HAP-1 (cell line): Measurements from ENCODE around the gene AMTN.
A peak's percentile ranks its signal among the peaks of the same experiment; 100 is the strongest.
"Not testable (repeated sequence)": the region's sequence is repeated elsewhere in the genome, so short reads cannot be mapped to it uniquely, and the experiment has no call there.

Experiments
- DNase-seq, 2 experiments: peaks; one replicate each; pipeline ENCODE4 v3.0.0-alpha.2; 2016 to 2020; ENCODE audit warnings: low spot score in 2 of 2
- H3K27me3 ChIP-seq: fragments of 250-450 bp; sonication (Bioruptor Pico); 2 replicates; pipeline ENCODE4 v1.5.1; 2020; ENCODE audit warnings: low read depth, mild to moderate bottlenecking, moderate library complexity
- H3K36me3 ChIP-seq: fragments of 250-450 bp; sonication (Bioruptor Pico); replicated peaks from 2 replicates; pipeline ENCODE4 v1.5.1; 2020; ENCODE audit warnings: mild to moderate bottlenecking
- H3K4me1 ChIP-seq: fragments of 250-450 bp; sonication (Bioruptor Pico); 2 replicates; pipeline ENCODE4 v1.5.1; 2020; ENCODE audit warnings: mild to moderate bottlenecking
- H3K4me3 ChIP-seq: fragments of 250-450 bp; sonication (Bioruptor Pico); 2 replicates; pipeline ENCODE4 v1.5.1; 2020; ENCODE audit warnings: mild to moderate bottlenecking, moderate library complexity
- H3K9me3 ChIP-seq: fragments of 250-450 bp; sonication (Bioruptor Pico); 2 replicates; pipeline ENCODE4 v1.5.1; 2020; ENCODE audit warnings: mild to moderate bottlenecking, moderate library complexity
- in situ Hi-C: fragments of 300-500 bp; cut with MboI; formaldehyde crosslinking; loops from 3 replicates; pipeline ENCODE4 v1.14.3; 2020; ENCODE audit warnings: low sequenced_read_pairs, inconsistent platforms, mixed read lengths

AMTN gene

GRCh38 chr4:70531981-70532380, 13.6 kb downstream of the AMTN start:
- no peak for DNase-seq
- no peaks in the 10 kb centered on the region for H3K4me1 ChIP-seq
- H3K9me3 ChIP-seq: no peaks in the 10 kb centered on the region
- in situ Hi-C loops: loop anchor here (25.0 kb wide), 1 partner anchor 645 kb away; no protein-coding TSS in a partner anchor
- H3K4me3 ChIP-seq: no peak overlapping the region
- H3K36me3 ChIP-seq: no peaks in the 10 kb centered on the region
- H3K27me3 ChIP-seq: no peaks in the 10 kb centered on the region

- H3K27me3 ChIP-seq: no peaks in the 10 kb centered on the region
- in situ Hi-C loops: loop anchor here (25.0 kb wide), 1 partner anchor 646 kb away; no protein-coding TSS in a partner anchor
- H3K4me1 ChIP-seq: no peaks in the 10 kb centered on the region
- no peaks in the 10 kb centered on the region for H3K9me3 ChIP-seq
- H3K36me3 ChIP-seq: no peaks in the 10 kb centered on the region
- DNase-seq: no peak
- H3K4me3 ChIP-seq: no peak overlapping the region
Observed at GRCh38 chr4:70533211-70533610, 14.8 kb downstream of the AMTN start.

- Histone ChIP-seq H3K9me3 (no peaks in the 10 kb centered on the region), H3K27me3 (no peaks in the 10 kb centered on the region), H3K4me3 (no peak overlapping the region), H3K36me3 (no peaks in the 10 kb centered on the region), H3K4me1 (no peaks in the 10 kb centered on the region)
- in situ Hi-C loops: loop anchor here (25.0 kb wide), 1 partner anchor 646 kb away; no protein-coding TSS in a partner anchor
- DNase-seq: no peak
Observed at GRCh38 chr4:70533791-70534190, 15.4 kb downstream of the AMTN start.

GRCh38 chr4:70534886-70535285, 16.5 kb downstream of the AMTN start:
- H3K27me3 ChIP-seq, DNase-seq, H3K36me3 ChIP-seq, H3K4me1 ChIP-seq, H3K9me3 ChIP-seq, H3K4me3 ChIP-seq: not testable (repeated sequence)
- in situ Hi-C loops: loop anchor here (25.0 kb wide), 1 partner anchor 648 kb away; no protein-coding TSS in a partner anchor

- no peak overlapping the region for H3K4me3 ChIP-seq
- in situ Hi-C loops: loop anchor here (25.0 kb wide), 1 partner anchor 652 kb away; no protein-coding TSS in a partner anchor
Observed at GRCh38 chr4:70538869-70539268, 20.5 kb downstream of the AMTN start.

GRCh38 chr4:70544279-70544868, 26.0 kb downstream of the AMTN start:
- H3K27me3 ChIP-seq: no peaks in the 10 kb centered on the region
- H3K9me3 ChIP-seq: no peaks in the 10 kb centered on the region
- H3K36me3 ChIP-seq: no peaks in the 10 kb centered on the region
- DNase-seq: no peak
- in situ Hi-C loops: loop anchor here (25.0 kb wide), 1 partner anchor 657 kb away; no protein-coding TSS in a partner anchor
- no peak overlapping the region for H3K4me3 ChIP-seq
- H3K4me1 ChIP-seq: no peaks in the 10 kb centered on the region

More at GRCh38 chr4:70538869-70539268, 20.5 kb downstream of the AMTN start:
- Histone ChIP-seq H3K36me3 (no peaks in the 10 kb centered on the region), H3K27me3 (no peaks in the 10 kb centered on the region), H3K4me1 (no peaks in the 10 kb centered on the region), H3K9me3 (no peaks in the 10 kb centered on the region)
- no peak for DNase-seq

GRCh38 chr4:70556856-70557255, 38.5 kb downstream of the AMTN start:
- in situ Hi-C loops: no loop called here
- no peaks in the 10 kb centered on the region for H3K4me1 ChIP-seq
- DNase-seq: no peak

GRCh38 chr4:70559211-70559830, 41.0 kb downstream of the AMTN start:
- Histone ChIP-seq H3K9me3 (no peaks in the 10 kb centered on the region), H3K4me3 (no peak overlapping the region), H3K27me3 (no peaks in the 10 kb centered on the region), H3K4me1 (no peaks in the 10 kb centered on the region), H3K36me3 (no peaks in the 10 kb centered on the region)
- in situ Hi-C loops: no loop called here
- DNase-seq: peak; percentile 54 to 68

More at GRCh38 chr4:70556856-70557255, 38.5 kb downstream of the AMTN start:
- no peaks in the 10 kb centered on the region for H3K27me3 ChIP-seq
- H3K4me3 ChIP-seq: no peak overlapping the region
- no peaks in the 10 kb centered on the region for H3K36me3 ChIP-seq
- no peaks in the 10 kb centered on the region for H3K9me3 ChIP-seq

- no peak for DNase-seq
- in situ Hi-C loops: no loop called here
- H3K27me3 ChIP-seq: no peaks in the 10 kb centered on the region
- no peaks in the 10 kb centered on the region for H3K36me3 ChIP-seq
- H3K4me3 ChIP-seq: no peak overlapping the region
- no peaks in the 10 kb centered on the region for H3K9me3 ChIP-seq
- H3K4me1 ChIP-seq: no peaks in the 10 kb centered on the region
Observed at GRCh38 chr4:70559924-70560323, 41.6 kb downstream of the AMTN start.

- H3K9me3 ChIP-seq: no peaks in the 10 kb centered on the region
- DNase-seq: no peak
- H3K4me3 ChIP-seq: no peak overlapping the region
- in situ Hi-C loops: no loop called here
- H3K27me3 ChIP-seq: no peaks in the 10 kb centered on the region
- no peaks in the 10 kb centered on the region for H3K36me3 ChIP-seq
- H3K4me1 ChIP-seq: no peaks in the 10 kb centered on the region
Observed at GRCh38 chr4:70564033-70564432, 45.7 kb downstream of the AMTN start.

GRCh38 chr4:70570796-70571195, 52.4 kb downstream of the AMTN start:
- no peaks in the 10 kb centered on the region for H3K27me3 ChIP-seq
- no peaks in the 10 kb centered on the region for H3K9me3 ChIP-seq
- H3K4me3 ChIP-seq: no peak overlapping the region
- no peaks in the 10 kb centered on the region; the same call in none of the 2 replicates for H3K4me1 ChIP-seq
- in situ Hi-C loops: no loop called here
- no peak for DNase-seq
- H3K36me3 ChIP-seq: no peaks in the 10 kb centered on the region

GRCh38 chr4:70571772-70572171, 53.4 kb downstream of the AMTN start:
- in situ Hi-C loops: no loop called here
- no peak for DNase-seq
- Histone ChIP-seq H3K4me3 (no peak overlapping the region), H3K9me3 (no peaks in the 10 kb centered on the region), H3K27me3 (no peaks in the 10 kb centered on the region), H3K36me3 (no peaks in the 10 kb centered on the region), H3K4me1 (no peaks in the 10 kb centered on the region; the same call in none of the 2 replicates)

GRCh38 chr4:70575964-70576363, 57.6 kb downstream of the AMTN start:
- H3K4me1 ChIP-seq: no peaks in the 10 kb centered on the region; the same call in 1 of the 2 replicates
- H3K36me3 ChIP-seq: no peaks in the 10 kb centered on the region
- no peaks in the 10 kb centered on the region for H3K27me3 ChIP-seq
- H3K9me3 ChIP-seq: no peaks in the 10 kb centered on the region
- no peak for DNase-seq
- in situ Hi-C loops: no loop called here
- no peak overlapping the region for H3K4me3 ChIP-seq

GRCh38 chr4:70577220-70577927, 59.0 kb downstream of the AMTN start:
- Histone ChIP-seq H3K4me1 (no peaks in the 10 kb centered on the region; the same call in 1 of the 2 replicates), H3K4me3 (no peak overlapping the region), H3K27me3 (no peaks in the 10 kb centered on the region), H3K36me3 (no peaks in the 10 kb centered on the region), H3K9me3 (no peaks in the 10 kb centered on the region)
- in situ Hi-C loops: no loop called here
- DNase-seq: no peak
